Left forelimb (tissue), 1 donor: Measurements from ENCODE around the gene PTDSS2.
A peak's percentile ranks its signal among the peaks of the same experiment; 100 is the strongest.
"Not testable (repeated sequence)": the region's sequence is repeated elsewhere in the genome, so short reads cannot be mapped to it uniquely, and the experiment has no call there.

Source experiments
- DNase-seq: peaks from one replicate; pipeline ENCODE4 v3.0.0-alpha.2; 2018; ENCODE audit warnings: low spot score

PTDSS2 gene

GRCh38 chr11:449889-450808, at the start of gene PTDSS2:
PTDSS2 (plus strand) TSS chr11:450279; CDS start chr11:450456, 177 bp downstream.
- DNase-seq = peak; percentile 97

- DNase-seq = not testable (repeated sequence)
Observed at GRCh38 chr11:401196-401595, 48.9 kb upstream of the PTDSS2 start.

GRCh38 chr11:403021-403760, 46.9 kb upstream of the PTDSS2 start:
- no peak for DNase-seq

GRCh38 chr11:403761-404431, 46.2 kb upstream of the PTDSS2 start:
- no peak for DNase-seq

- no peak for DNase-seq
Observed at GRCh38 chr11:404551-405264, 45.4 kb upstream of the PTDSS2 start.

GRCh38 chr11:405323-405953, 44.6 kb upstream of the PTDSS2 start:
- DNase-seq = no peak

GRCh38 chr11:405954-406795, 43.9 kb upstream of the PTDSS2 start:
- no peak for DNase-seq

GRCh38 chr11:406796-407650, 43.1 kb upstream of the PTDSS2 start:
- DNase-seq = peak; percentile 83

- DNase-seq = no peak
Observed at GRCh38 chr11:407651-408123, 42.4 kb upstream of the PTDSS2 start.

GRCh38 chr11:408154-409007, 41.7 kb upstream of the PTDSS2 start:
- no peak for DNase-seq

- no peak for DNase-seq
Observed at GRCh38 chr11:409008-409599, 41.0 kb upstream of the PTDSS2 start.

- no peak for DNase-seq
Observed at GRCh38 chr11:409600-410483, 40.2 kb upstream of the PTDSS2 start.

GRCh38 chr11:410711-411110, 39.4 kb upstream of the PTDSS2 start:
- not testable (repeated sequence) for DNase-seq

GRCh38 chr11:411520-411919, 38.6 kb upstream of the PTDSS2 start:
- DNase-seq = not testable (repeated sequence)

GRCh38 chr11:412641-413119, 37.4 kb upstream of the PTDSS2 start:
- no peak for DNase-seq
